SKM-1 (cell line): ENCODE results near the gene FBXL16.

Experiments used
- DNase-seq: peaks from one replicate; lab custom pipeline; 2025; ENCODE audit not compliant: unreplicated experiment; lab: John Stamatoyannopoulos, UW

FBXL16 gene

DNA sequence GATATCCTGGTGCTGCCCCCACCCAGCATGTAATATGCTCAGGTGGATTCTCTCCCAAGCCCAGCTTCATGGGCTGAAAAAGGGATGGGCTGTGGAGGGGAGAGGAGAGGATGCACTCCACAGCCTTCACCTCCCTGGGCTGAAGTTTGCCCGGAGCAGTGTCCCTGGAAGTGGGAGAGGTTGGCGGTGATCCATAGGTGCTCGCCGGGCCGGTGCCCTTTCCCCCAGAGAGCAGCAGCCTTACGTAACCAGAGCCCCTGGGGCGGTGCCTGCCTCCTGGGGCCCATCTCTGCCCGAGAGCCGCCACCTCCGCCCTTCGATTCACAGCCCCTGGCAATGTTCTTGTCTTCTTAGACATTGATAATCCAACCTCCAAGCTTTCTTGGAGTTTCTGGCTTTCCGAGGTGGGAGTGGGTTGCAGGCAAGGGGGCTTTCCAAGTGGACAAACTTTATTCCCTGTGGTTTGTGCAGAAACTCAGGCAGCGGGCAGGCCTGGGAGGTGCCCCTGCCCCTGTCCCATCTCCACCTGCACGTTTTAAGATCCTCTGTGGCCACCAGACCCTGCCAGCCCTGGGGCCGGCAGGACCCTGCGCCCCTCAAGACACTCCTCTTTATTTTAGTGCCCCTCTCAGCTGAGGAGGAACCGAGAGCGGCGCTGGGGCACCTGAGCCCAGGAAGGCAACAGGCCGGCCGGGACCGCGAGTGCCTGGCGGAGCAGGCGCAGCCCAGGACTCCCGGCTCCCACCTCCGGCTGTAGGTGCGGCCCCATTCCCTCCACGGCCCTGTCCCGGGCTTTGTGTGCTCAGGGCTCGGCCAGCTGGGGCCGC is 59.5 kb downstream of the FBXL16 start:
- no peak for DNase-seq

DNA sequence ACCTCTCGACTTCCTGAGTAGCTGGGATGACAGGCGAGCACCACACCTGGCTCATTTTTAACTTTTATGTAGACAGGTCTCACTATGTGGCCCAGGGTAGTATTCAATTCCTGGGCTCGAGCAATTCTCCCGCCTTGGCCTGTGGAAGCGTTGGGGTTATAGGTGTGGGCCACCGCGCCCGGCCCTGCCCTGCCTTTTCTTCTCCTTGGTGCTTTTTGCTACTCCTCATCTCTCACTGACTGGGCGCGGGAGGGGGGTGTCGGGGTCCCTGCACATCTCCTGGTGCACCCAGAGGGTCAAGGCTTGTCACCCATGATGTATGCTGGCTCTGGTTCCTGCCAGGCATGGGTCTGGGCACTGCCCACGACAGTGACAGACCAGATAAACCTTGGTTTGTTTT is 61.0 kb downstream of the FBXL16 start:
- DNase-seq, result no peak

DNA sequence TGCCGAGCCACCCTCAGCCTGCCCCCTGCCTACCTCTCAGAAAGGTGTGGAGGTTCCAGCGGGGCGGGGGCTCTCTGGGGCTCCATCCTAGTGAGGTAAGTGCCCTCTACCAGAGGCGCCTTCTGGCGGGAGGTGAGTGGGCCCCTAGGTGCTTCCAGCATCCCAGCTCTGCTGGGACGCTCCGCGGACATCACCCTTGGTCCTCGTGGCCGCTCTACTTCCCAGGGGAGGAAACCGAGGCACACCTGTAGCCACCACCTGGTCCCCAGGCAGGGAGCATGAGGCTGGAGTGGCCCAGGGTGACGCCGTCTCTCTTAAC is 62.6 kb downstream of the FBXL16 start:
- DNase-seq, result no peak
